Large intestine (tissue), 3 donors: Measurements from ENCODE around the gene EPS15. TPM values are rescaled to one million over a fixed set of nuclear protein-coding genes. Genes with fewer than 3 reads are reported as not detected.

ENCODE experiments used
- DNase-seq, 2 donors: peaks; one replicate each; pipeline versions ENCODE4 v3.0.0 to v3.0.0-alpha.2; 2013
- H3K27ac ChIP-seq: one replicate; pipeline ENCODE4 v1.5.1; 2013; ENCODE audit warnings: low read length
- H3K27me3 ChIP-seq: 2 replicates; pipeline ENCODE4 v1.6.1; 2013; ENCODE audit warnings: low read length; ENCODE audit not compliant: control insufficient read depth, insufficient read depth
- H3K36me3 ChIP-seq: 2 replicates; pipeline ENCODE4 v1.6.1; 2013; ENCODE audit warnings: low read length; ENCODE audit not compliant: control insufficient read depth, insufficient read depth
- H3K4me1 ChIP-seq: one replicate; pipeline ENCODE4 v1.6.1; 2013; ENCODE audit warnings: low read length; ENCODE audit not compliant: control insufficient read depth, insufficient read depth
- H3K4me3 ChIP-seq: one replicate; pipeline ENCODE4 v1.5.1; 2013; ENCODE audit warnings: low read length
- H3K9me3 ChIP-seq: one replicate; pipeline ENCODE4 v1.6.1; 2013; ENCODE audit warnings: mild to moderate bottlenecking, low read depth, low read length, moderate library complexity; ENCODE audit not compliant: control insufficient read depth
- WGBS: methylation state at CpG from one replicate; pipeline ENCODE4 v1.1.5; 2013; ENCODE audit warnings: low lambda C conversion rate; ENCODE audit not compliant: insufficient coverage; 5-methylcytosine and 5-hydroxymethylcytosine counted together
- polyA plus RNA-seq: library from polyadenylated mRNA; unstranded; fragments of 120-200 nt; gene quantifications from one replicate; pipeline ENCODE4 v1.2.1, GENCODE V29; 2013

Gene EPS15
- polyA plus RNA-seq, 1 donor, result 34.2 TPM

GRCh38 chr1:51559064-51559500, 40.0 kb upstream of the EPS15 start:
- no peaks in the 10 kb centered on the region for H3K36me3 ChIP-seq
- H3K27me3 ChIP-seq, result no peaks in the 10 kb centered on the region
- H3K4me1 ChIP-seq, result peaks cover 7% of the 10 kb centered on the region
- no CpG with 5 or more reads among the region's 3 CpGs for WGBS
- H3K9me3 ChIP-seq, result no peaks in the 10 kb centered on the region
- DNase-seq, result no peak
- no peak overlapping the region for H3K4me3 ChIP-seq
- no peak overlapping the region for H3K27ac ChIP-seq

- H3K27ac ChIP-seq, result no peak overlapping the region
- peaks cover under 1% of the 10 kb centered on the region for H3K4me1 ChIP-seq
- no peaks in the 10 kb centered on the region for H3K36me3 ChIP-seq
- no peaks in the 10 kb centered on the region for H3K9me3 ChIP-seq
- H3K27me3 ChIP-seq, result no peaks in the 10 kb centered on the region
- WGBS, result 60% methylated on average over 1 of the region's 5 CpGs
- DNase-seq, result no peak
- H3K4me3 ChIP-seq, result no peak overlapping the region
Observed at GRCh38 chr1:51558375-51558924, 39.4 kb upstream of the EPS15 start.

GRCh38 chr1:51557168-51557567, 38.1 kb upstream of the EPS15 start:
- no peak overlapping the region for H3K4me3 ChIP-seq
- H3K27ac ChIP-seq, result no peak overlapping the region
- no peak for DNase-seq
- H3K4me1 ChIP-seq, result no peaks in the 10 kb centered on the region
- H3K27me3 ChIP-seq, result no peaks in the 10 kb centered on the region
- no peaks in the 10 kb centered on the region for H3K9me3 ChIP-seq
- H3K36me3 ChIP-seq, result no peaks in the 10 kb centered on the region

GRCh38 chr1:51555866-51556619, 37.0 kb upstream of the EPS15 start:
- H3K36me3 ChIP-seq, result no peaks in the 10 kb centered on the region
- H3K9me3 ChIP-seq, result no peaks in the 10 kb centered on the region
- H3K27ac ChIP-seq, result no peak overlapping the region
- 80% methylated on average over 1 of the region's 4 CpGs for WGBS
- H3K4me3 ChIP-seq, result no peak overlapping the region
- DNase-seq, result no peak
- H3K4me1 ChIP-seq, result no peaks in the 10 kb centered on the region
- no peaks in the 10 kb centered on the region for H3K27me3 ChIP-seq

GRCh38 chr1:51553911-51554310, 34.8 kb upstream of the EPS15 start:
- Histone ChIP-seq H3K9me3 (no peaks in the 10 kb centered on the region), H3K4me1 (no peaks in the 10 kb centered on the region)
- no CpG with 5 or more reads among the region's 3 CpGs for WGBS

GRCh38 chr1:51552929-51553807, 34.1 kb upstream of the EPS15 start:
- no peak overlapping the region for H3K27ac ChIP-seq
- no peaks in the 10 kb centered on the region for H3K9me3 ChIP-seq
- H3K4me3 ChIP-seq, result no peak overlapping the region
- no peaks in the 10 kb centered on the region for H3K36me3 ChIP-seq
- H3K4me1 ChIP-seq, result no peaks in the 10 kb centered on the region
- no CpG with 5 or more reads among the region's 11 CpGs for WGBS
- H3K27me3 ChIP-seq, result no peaks in the 10 kb centered on the region
- no peak for DNase-seq

More at GRCh38 chr1:51553911-51554310, 34.8 kb upstream of the EPS15 start:
- Histone ChIP-seq H3K27ac (no peak overlapping the region), H3K36me3 (no peaks in the 10 kb centered on the region), H3K27me3 (no peaks in the 10 kb centered on the region), H3K4me3 (no peak overlapping the region)
- DNase-seq, result no peak

- no peak for DNase-seq
- Histone ChIP-seq H3K27me3 (no peaks in the 10 kb centered on the region), H3K9me3 (no peaks in the 10 kb centered on the region), H3K4me3 (no peak overlapping the region), H3K4me1 (no peaks in the 10 kb centered on the region), H3K36me3 (no peaks in the 10 kb centered on the region), H3K27ac (no peak overlapping the region)
- no CpG with 5 or more reads among the region's 5 CpGs for WGBS
Observed at GRCh38 chr1:51551848-51552296, 32.8 kb upstream of the EPS15 start.

- Histone ChIP-seq H3K36me3 (no peaks in the 10 kb centered on the region), H3K4me3 (no peak overlapping the region), H3K27me3 (no peaks in the 10 kb centered on the region), H3K27ac (no peak overlapping the region), H3K4me1 (no peaks in the 10 kb centered on the region), H3K9me3 (no peaks in the 10 kb centered on the region)
- 90% methylated on average over 1 of the region's 2 CpGs for WGBS
- no peak for DNase-seq
Observed at GRCh38 chr1:51551081-51551480, 32.0 kb upstream of the EPS15 start.

- Histone ChIP-seq H3K27me3 (no peaks in the 10 kb centered on the region), H3K4me1 (no peaks in the 10 kb centered on the region), H3K9me3 (no peaks in the 10 kb centered on the region), H3K36me3 (no peaks in the 10 kb centered on the region), H3K4me3 (no peak overlapping the region), H3K27ac (no peak overlapping the region)
- WGBS, result 100% methylated on average over 1 of the region's 3 CpGs
- no peak for DNase-seq
Observed at GRCh38 chr1:51549901-51550300, 30.8 kb upstream of the EPS15 start.

- 83% methylated on average over 1 of the region's 3 CpGs for WGBS
- Histone ChIP-seq H3K27ac (no peak overlapping the region), H3K9me3 (no peaks in the 10 kb centered on the region), H3K4me1 (no peaks in the 10 kb centered on the region), H3K27me3 (no peaks in the 10 kb centered on the region), H3K36me3 (no peaks in the 10 kb centered on the region), H3K4me3 (no peak overlapping the region)
- no peak for DNase-seq
Observed at GRCh38 chr1:51549016-51549619, 30.1 kb upstream of the EPS15 start.
